H1 (cell line): ENCODE measurements around the gene GPR35. TPM values are rescaled to one million over a fixed set of nuclear protein-coding genes. Genes with fewer than 3 reads are reported as not detected.

Source experiments
- CTCF ChIA-PET: fragments of 300-600 bp; sonication (Branson Sonifier 250); formaldehyde crosslinking; loops from one replicate; lab custom pipeline; 2021; ENCODE audit not compliant: partially characterized antibody; lab: Charles Lee
- POLR2A ChIA-PET: fragments of 300-600 bp; sonication (Branson Sonifier 250); formaldehyde crosslinking; loops from one replicate; lab custom pipeline; 2021; ENCODE audit warnings: inconsistent platforms; ENCODE audit not compliant: partially characterized antibody; lab: Charles Lee
- DNase-seq, 2 experiments: peaks; one replicate each; pipeline versions ENCODE4 v3.0.0 to v3.0.0-alpha.2; 2010 to 2022; ENCODE audit warnings: low spot score in 2 of 2, low read depth in 1 of 2, mixed read lengths in 1 of 2
- FAIRE-seq: peaks from 2 replicates; lab custom pipeline; 2011; peaks lifted over from hg19 to GRCh38; lab: Jason Lieb, UNC
- H2AFZ ChIP-seq: 2 replicates; pipeline ENCODE4 v1.8.1; 2012; ENCODE audit warnings: low read length, inconsistent platforms
- H2AK5ac ChIP-seq: 2 replicates; pipeline ENCODE4 v1.6.1; 2013; ENCODE audit warnings: low read depth, low read length
- H2BK120ac ChIP-seq: replicated peaks from 2 replicates; pipeline ENCODE3; 2013; ENCODE audit warnings: low read depth, low read length, inconsistent platforms
- H2BK12ac ChIP-seq: 2 replicates; pipeline ENCODE4 v1.6.1; 2013; ENCODE audit warnings: low read depth, low read length
- H2BK15ac ChIP-seq: 2 replicates; pipeline ENCODE4 v1.6.1; 2013; ENCODE audit warnings: low read length
- H2BK20ac ChIP-seq: 2 replicates; pipeline ENCODE4 v1.6.1; 2013; ENCODE audit warnings: low read length
- H2BK5ac ChIP-seq: 2 replicates; pipeline ENCODE4 v1.6.1; 2013; ENCODE audit warnings: low read depth, low read length
- H3K14ac ChIP-seq: 2 replicates; pipeline ENCODE4 v1.6.1; 2013; ENCODE audit warnings: inconsistent platforms; ENCODE audit not compliant: insufficient read length
- H3K18ac ChIP-seq: 2 replicates; pipeline ENCODE4 v1.6.1; 2013; ENCODE audit warnings: low read length; ENCODE audit errors: extremely low read depth
- H3K23ac ChIP-seq: 2 replicates; pipeline ENCODE4 v1.6.1; 2013; ENCODE audit warnings: inconsistent platforms; ENCODE audit not compliant: insufficient read length
- H3K23me2 ChIP-seq: 2 replicates; pipeline ENCODE4 v1.6.1; 2013; ENCODE audit warnings: low read depth, low read length
- H3K27ac ChIP-seq: 2 replicates; pipeline ENCODE4 v1.6.1; 2011; ENCODE audit warnings: low read depth, low read length, inconsistent platforms
- H3K27me3 ChIP-seq, 4 experiments: replicated peaks in 1 of 4; 1 replicate in 1 of 4; 2 replicates in 3 of 4; pipeline versions ENCODE4 v1.6.1 to v1.8.1; 2011 to 2013; ENCODE audit warnings: low read length in 3 of 4, mild to moderate bottlenecking in 3 of 4, inconsistent platforms in 2 of 4, mixed read lengths in 2 of 4, moderate library complexity in 1 of 4; ENCODE audit not compliant: control insufficient read depth in 3 of 4, insufficient read depth in 3 of 4; ENCODE audit errors: extremely low read depth in 1 of 4
- H3K36me3 ChIP-seq, 4 experiments: 2 replicates each; pipeline versions ENCODE4 v1.6.1 to v1.8.1; 2011 to 2013; ENCODE audit warnings: mild to moderate bottlenecking in 4 of 4, low read length in 3 of 4, moderate library complexity in 2 of 4, control low read depth in 1 of 4, inconsistent platforms in 1 of 4; ENCODE audit not compliant: insufficient read depth in 4 of 4, control insufficient read depth in 2 of 4
- H3K4ac ChIP-seq: replicated peaks from 2 replicates; pipeline ENCODE3; 2013; ENCODE audit warnings: low read length, low read depth, mixed read lengths, inconsistent platforms; ENCODE audit not compliant: insufficient read length
- H3K4me1 ChIP-seq, 4 experiments: replicated peaks in 1 of 4; 1 replicate in 1 of 4; 2 replicates in 3 of 4; pipeline versions ENCODE4 v1.6.1 to v1.8.1; 2011 to 2013; ENCODE audit warnings: low read length in 3 of 4, inconsistent platforms in 2 of 4, mixed read lengths in 1 of 4; ENCODE audit not compliant: insufficient read depth in 4 of 4, control insufficient read depth in 3 of 4
- H3K4me2 ChIP-seq, 2 experiments: 2 replicates each; pipeline versions ENCODE4 v1.6.1 to v1.8.1; 2011 to 2013; ENCODE audit warnings: low read depth in 2 of 2, low read length in 2 of 2, control low read depth in 1 of 2, inconsistent platforms in 1 of 2, mild to moderate bottlenecking in 1 of 2; ENCODE audit not compliant: insufficient read depth in 1 of 2
- H3K4me3 ChIP-seq, 4 experiments: fragments of 200-600, 300-600 bp in 1 of 4; sonication (generic), shearing (Covaris generic), sonication (Bioruptor Twin) in 1 of 4; 2 replicates each; pipeline versions ENCODE4 v1.5.1 to v1.8.1; 2011 to 2016; ENCODE audit warnings: low read length in 4 of 4, low read depth in 3 of 4, control low read depth in 2 of 4, inconsistent platforms in 2 of 4, mild to moderate bottlenecking in 2 of 4, mixed read lengths in 1 of 4, moderate library complexity in 1 of 4; ENCODE audit not compliant: insufficient read depth in 2 of 4; ENCODE audit errors: extremely low read depth in 1 of 4
- H3K56ac ChIP-seq: replicated peaks from 2 replicates; pipeline ENCODE3; 2013; ENCODE audit warnings: low read depth, mild to moderate bottlenecking, mixed read lengths, low read length, inconsistent platforms; ENCODE audit not compliant: insufficient read length
- H3K79me1 ChIP-seq: 2 replicates; pipeline ENCODE4 v1.6.1; 2013; ENCODE audit warnings: low read depth, low read length, control low read depth
- H3K79me2 ChIP-seq, 2 experiments: 2 replicates each; pipeline versions ENCODE4 v1.6.1 to v1.8.1; 2012 to 2013; ENCODE audit warnings: low read length in 2 of 2, mild to moderate bottlenecking in 2 of 2, inconsistent platforms in 1 of 2; ENCODE audit not compliant: insufficient read depth in 2 of 2, control insufficient read depth in 1 of 2
- H3K9ac ChIP-seq, 4 experiments: replicated peaks in 1 of 4; 1 replicate in 1 of 4; 2 replicates in 3 of 4; pipeline versions ENCODE4 v1.6.1 to v1.8.1; 2011 to 2013; ENCODE audit warnings: low read depth in 3 of 4, low read length in 3 of 4, control low read depth in 2 of 4, mild to moderate bottlenecking in 2 of 4, moderate library complexity in 2 of 4, inconsistent platforms in 1 of 4; ENCODE audit errors: extremely low read depth in 1 of 4
- H3K9me3 ChIP-seq, 2 experiments: 2 replicates each; pipeline versions ENCODE4 v1.6.1 to v1.8.1; 2012 to 2013; ENCODE audit warnings: mild to moderate bottlenecking in 2 of 2, moderate library complexity in 2 of 2, control low read depth in 1 of 2, inconsistent platforms in 1 of 2, low read depth in 1 of 2, low read length in 1 of 2, mixed read lengths in 1 of 2; ENCODE audit not compliant: insufficient read depth in 2 of 2
- H4K20me1 ChIP-seq, 2 experiments: replicated peaks in 1 of 2; 2 replicates each; pipeline versions ENCODE3 to v1.8.1; 2011 to 2013; ENCODE audit warnings: inconsistent platforms in 2 of 2, low read length in 2 of 2, mild to moderate bottlenecking in 1 of 2; ENCODE audit not compliant: insufficient read depth in 2 of 2, control insufficient read depth in 1 of 2
- H4K5ac ChIP-seq: 2 replicates; pipeline ENCODE4 v1.6.1; 2013; ENCODE audit warnings: low read length, low read depth, mixed read lengths, inconsistent platforms; ENCODE audit not compliant: insufficient read length
- H4K8ac ChIP-seq: 2 replicates; pipeline ENCODE4 v1.8.0; 2013; ENCODE audit warnings: mild to moderate bottlenecking, moderate library complexity, low read length, inconsistent platforms; ENCODE audit not compliant: insufficient read depth; ENCODE audit errors: extremely low read depth
- H4K91ac ChIP-seq: replicated peaks from 2 replicates; pipeline ENCODE3; 2013; ENCODE audit warnings: low read length, mixed read lengths, inconsistent platforms; ENCODE audit not compliant: insufficient read length
- GTF2F1 ChIP-seq: IDR thresholded peaks from 2 replicates; pipeline ENCODE4 v1.6.1; 2012; ENCODE audit warnings: low read depth, low read length, improper control_type of control experiment, borderline replicate concordance
- KDM1A ChIP-seq: fragments of 200-600, 300-600 bp; sonication (generic); IDR thresholded peaks from 2 replicates; pipeline ENCODE4 v1.7.1; 2016; ENCODE audit warnings: mild to moderate bottlenecking, low read length, borderline replicate concordance
- RAD21 ChIP-seq, 2 experiments: IDR thresholded peaks in 1 of 2; conservative IDR thresholded peaks in 1 of 2; 2 replicates each; pipeline ENCODE4 v1.6.1; 2011; ENCODE audit warnings: low read depth in 2 of 2, low read length in 2 of 2, improper control_type of control experiment in 1 of 2, inconsistent platforms in 1 of 2, mild to moderate bottlenecking in 1 of 2, moderate library complexity in 1 of 2
- RBBP5 ChIP-seq: IDR thresholded peaks from 2 replicates; pipeline ENCODE4 v1.7.1; 2012; ENCODE audit warnings: low read depth, mild to moderate bottlenecking, inconsistent platforms, low read length, moderate library complexity, borderline replicate concordance
- ZNF274 ChIP-seq: IDR thresholded peaks from 2 replicates; pipeline ENCODE4 v1.7.0; 2012; ENCODE audit warnings: low read length, borderline replicate concordance; ENCODE audit errors: extremely low read depth
- WGBS, 2 experiments: shearing (Covaris generic) in 1 of 2; methylation state at CpG; one replicate each; pipeline versions ENCODE4 v1.1.6 to v1.1.7; 2013 to 2015; ENCODE audit warnings: low lambda C conversion rate in 2 of 2, mixed read lengths in 2 of 2, inconsistent platforms in 1 of 2, low coverage in 1 of 2, missing lambda C conversion rate in 1 of 2; ENCODE audit not compliant: insufficient replicate concordance in 2 of 2, insufficient coverage in 1 of 2, insufficient read length in 1 of 2; ENCODE audit errors: extremely low coverage in 1 of 2, missing lambda C conversion rate in 1 of 2; 5-methylcytosine and 5-hydroxymethylcytosine counted together
- polyA plus RNA-seq, 7 experiments: library from polyadenylated mRNA; depleted of rRNA in 3 of 7; stranded (reverse) in 5 of 7; unstranded in 2 of 7; fragments of >200 nt in 5 of 7; fragments of 200-250 nt in 2 of 7; gene quantifications; 1 replicate in 5 of 7; 2 replicates in 1 of 7; 4 replicates in 1 of 7; pipeline versions ENCODE4 v1.2.1 to v1.2.3, GENCODE V29; 2011 to 2013; ENCODE audit warnings: missing spikeins in 2 of 7, mixed read lengths in 2 of 7
- total RNA-seq: library from RNA; stranded (reverse); fragmentation: NEBNext Ultra II Directional; extraction: Animal tissue kit (Norgen Biotek cat#: 25700); gene quantifications from 2 replicates; pipeline ENCODE4 v1.2.1, GENCODE V29; 2021
- TF ChIP-seq, protein P1 (sequence below): IDR thresholded peaks from 2 replicates; pipeline ENCODE4 v1.6.1; 2012; ENCODE audit warnings: inconsistent platforms
- TF ChIP-seq, protein P2 (sequence below): IDR thresholded peaks from 2 replicates; pipeline ENCODE4 v1.6.1; 2012; ENCODE audit warnings: inconsistent platforms

GPR35 gene
- total and polyA plus RNA-seq, 2 of the 8 experiments (the other 6 are each of a cell fraction or from before 2014, with no cell fraction given): 0.47 TPM; not detected in 1

DNA sequence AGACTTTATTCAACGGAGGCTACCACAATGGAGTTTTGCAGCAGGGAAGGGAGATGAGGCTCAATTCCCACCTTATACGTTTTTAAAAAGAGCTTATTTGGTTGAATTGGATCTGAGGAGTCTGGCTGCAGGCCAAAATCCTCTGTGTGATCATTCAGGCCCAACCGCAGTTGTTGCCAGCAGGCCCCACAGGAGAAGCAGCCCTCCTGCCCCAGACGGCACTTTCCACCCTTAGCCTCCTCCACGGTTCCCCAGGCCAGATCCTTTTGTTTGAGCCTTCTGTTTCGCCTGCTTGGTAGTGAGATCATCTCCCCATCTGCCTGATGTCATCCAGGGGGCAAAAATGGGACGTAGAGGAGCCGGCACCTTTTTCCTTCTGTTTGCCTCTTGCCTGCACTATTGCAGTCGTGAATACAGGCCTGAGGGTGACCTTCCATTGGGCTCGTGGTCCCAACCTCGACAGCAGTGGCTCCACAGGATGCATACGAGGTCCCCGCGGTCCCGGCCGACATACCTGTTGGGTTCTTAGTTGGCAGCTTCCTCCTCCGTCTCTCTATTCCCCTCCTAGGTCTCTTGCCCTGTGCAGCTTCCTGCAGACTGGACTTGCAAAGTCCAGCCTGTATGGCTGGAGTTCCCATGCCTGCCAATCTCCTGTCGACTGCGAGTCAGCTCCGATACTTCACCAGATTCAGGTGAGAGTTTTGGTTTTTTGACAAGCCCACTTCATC lies 9.3 kb upstream of the GPR35 start:
- WGBS, 2 experiments: 91% methylated on average over 20 of the region's 20 CpGs; no CpG with 5 or more reads in 1 of the 2 experiments
- no peak overlapping the region for H2BK5ac ChIP-seq
- H4K8ac ChIP-seq: no peak overlapping the region
- H3K4me1 ChIP-seq: 0 out of 7 replicates have a peak, but pooled peaks cover 0 to 2% (median 0%) of the 10 kb centered on the region in 4 experiments
- no peak for DNase-seq
- H3K23me2 ChIP-seq: peaks cover 9% of the 10 kb centered on the region; the same call in 1 of the 2 replicates
- H3K27me3 ChIP-seq: no peaks in the 10 kb centered on the region
- no peak overlapping the region for H3K56ac ChIP-seq
- no peak overlapping the region for H3K23ac ChIP-seq
- H3K36me3 ChIP-seq: no peaks in the 10 kb centered on the region
- no peaks in the 10 kb centered on the region for H3K79me2 ChIP-seq
- H3K79me1 ChIP-seq: no peaks in the 10 kb centered on the region
- H3K14ac ChIP-seq: no peak overlapping the region
- H3K4me3 ChIP-seq: no peak overlapping the region
- no peak overlapping the region for H3K9ac ChIP-seq
- no peak overlapping the region for H2BK12ac ChIP-seq
- H3K18ac ChIP-seq: no peak overlapping the region
- H2AK5ac ChIP-seq: no peak overlapping the region
- H3K4ac ChIP-seq: no peak overlapping the region
- H2AFZ ChIP-seq: no peak overlapping the region
- CTCF ChIA-PET: interaction anchor here (0.6 to 1.2 kb wide), 2 partner anchors 27 to 1910 kb away, joined by 3 read pairs; no protein-coding TSS in a partner anchor
- no peak overlapping the region for H3K4me2 ChIP-seq
- FAIRE-seq: no peak
- peaks cover 36 to 46% of the 10 kb centered on the region in 2 experiments for H3K9me3 ChIP-seq
- H2BK20ac ChIP-seq: no peak overlapping the region
- no peak overlapping the region for H4K91ac ChIP-seq
- no peak overlapping the region for H4K5ac ChIP-seq
- H2BK15ac ChIP-seq: no peak overlapping the region
- H3K27ac ChIP-seq: no peak overlapping the region
- no peak overlapping the region for H2BK120ac ChIP-seq
- POLR2A ChIA-PET: interaction anchor here (1.2 kb wide), 1 partner anchor 13 kb away, joined by 4 read pairs; no protein-coding TSS in a partner anchor
- H4K20me1 ChIP-seq: no peaks in the 10 kb centered on the region
- TF ChIP-seq ZNF274 (no peak), KDM1A (no peak), RAD21 (IDR thresholded peaks at IDR 0.05 in 1 of 2, conservative IDR thresholded peaks at IDR 0.05 in 1 of 2; ENCODE audit: low read depth in 2 of 2, low read length in 2 of 2) (no peak), GTF2F1 (no peak), RBBP5 (no peak)
- TF ChIP-seq, protein P1, sequence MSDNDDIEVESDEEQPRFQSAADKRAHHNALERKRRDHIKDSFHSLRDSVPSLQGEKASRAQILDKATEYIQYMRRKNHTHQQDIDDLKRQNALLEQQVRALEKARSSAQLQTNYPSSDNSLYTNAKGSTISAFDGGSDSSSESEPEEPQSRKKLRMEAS: no peak
- TF ChIP-seq, protein P2, sequence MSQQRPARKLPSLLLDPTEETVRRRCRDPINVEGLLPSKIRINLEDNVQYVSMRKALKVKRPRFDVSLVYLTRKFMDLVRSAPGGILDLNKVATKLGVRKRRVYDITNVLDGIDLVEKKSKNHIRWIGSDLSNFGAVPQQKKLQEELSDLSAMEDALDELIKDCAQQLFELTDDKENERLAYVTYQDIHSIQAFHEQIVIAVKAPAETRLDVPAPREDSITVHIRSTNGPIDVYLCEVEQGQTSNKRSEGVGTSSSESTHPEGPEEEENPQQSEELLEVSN: no peak
